Activated gamma-delta T cell treated with anti-CD3 and anti-CD28 coated beads, Interleukin-2, amount 50 U/mL, for 16 hours (primary cell): ENCODE data around the gene FOXD3.
A peak's percentile ranks its signal among the peaks of the same experiment; 100 is the strongest.

Experiments used
- DNase-seq: peaks from one replicate; pipeline ENCODE4 v3.0.0-alpha.2; 2020; ENCODE audit warnings: low read depth

FOXD3 gene

DNA sequence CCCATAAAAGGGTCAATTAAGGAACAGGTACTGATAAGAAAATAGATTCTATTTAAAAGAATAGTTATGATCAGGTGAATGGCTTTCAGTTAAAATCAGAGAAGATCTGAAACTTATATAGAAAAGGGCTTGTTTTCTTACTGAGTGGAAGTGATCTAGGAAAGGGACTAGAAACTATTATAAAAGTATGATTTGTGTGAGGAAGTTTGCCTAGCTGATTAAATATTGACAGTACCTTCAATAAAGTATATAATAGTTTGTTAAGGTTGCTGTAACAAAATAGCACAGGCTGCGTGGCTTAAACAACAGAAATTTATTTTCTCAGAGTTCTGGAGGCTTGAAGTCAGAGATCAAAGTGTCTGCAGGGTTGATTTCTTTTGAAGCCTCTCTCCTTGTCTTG, 39.7 kb downstream of the FOXD3 start:
- no peak for DNase-seq

- no peak for DNase-seq
Observed at GRCh38 chr1:63362578-63362977, 40.2 kb downstream of the FOXD3 start.

DNA sequence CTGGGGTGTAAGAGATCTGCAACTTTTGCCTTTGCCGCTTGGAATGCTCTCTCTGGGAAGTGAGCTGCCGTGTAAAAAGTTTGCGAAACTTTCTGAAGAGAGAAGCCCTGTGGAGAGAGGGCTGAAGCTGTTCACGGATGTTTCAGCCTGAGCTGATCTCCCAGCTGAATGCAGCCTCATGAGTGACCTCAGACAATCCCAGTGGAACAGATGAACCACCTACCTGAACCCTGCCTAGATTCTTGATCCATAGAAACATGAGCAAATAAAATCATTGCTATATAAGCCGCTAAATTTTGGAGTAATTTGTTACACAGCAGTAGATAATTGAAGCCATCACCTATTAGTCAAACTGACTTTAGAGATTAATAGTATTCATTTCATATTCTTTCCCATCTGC, 40.6 kb downstream of the FOXD3 start:
- DNase-seq = no peak

DNA sequence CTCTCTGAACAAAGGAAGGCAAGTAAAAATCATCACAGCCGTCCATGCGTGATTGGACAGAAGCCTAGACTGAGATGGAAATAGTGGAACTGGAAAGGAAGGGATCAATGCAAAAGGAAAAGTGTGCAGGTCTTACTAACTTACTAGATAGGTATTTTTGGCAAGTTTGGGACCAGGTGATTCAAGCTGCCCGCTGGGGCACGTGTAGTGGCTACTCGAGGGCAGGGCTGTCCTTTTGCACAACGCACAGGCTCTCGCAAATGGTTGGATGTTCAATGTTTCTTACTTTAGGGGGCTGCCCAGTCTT, 44.5 kb downstream of the FOXD3 start:
- DNase-seq = no peak

DNA sequence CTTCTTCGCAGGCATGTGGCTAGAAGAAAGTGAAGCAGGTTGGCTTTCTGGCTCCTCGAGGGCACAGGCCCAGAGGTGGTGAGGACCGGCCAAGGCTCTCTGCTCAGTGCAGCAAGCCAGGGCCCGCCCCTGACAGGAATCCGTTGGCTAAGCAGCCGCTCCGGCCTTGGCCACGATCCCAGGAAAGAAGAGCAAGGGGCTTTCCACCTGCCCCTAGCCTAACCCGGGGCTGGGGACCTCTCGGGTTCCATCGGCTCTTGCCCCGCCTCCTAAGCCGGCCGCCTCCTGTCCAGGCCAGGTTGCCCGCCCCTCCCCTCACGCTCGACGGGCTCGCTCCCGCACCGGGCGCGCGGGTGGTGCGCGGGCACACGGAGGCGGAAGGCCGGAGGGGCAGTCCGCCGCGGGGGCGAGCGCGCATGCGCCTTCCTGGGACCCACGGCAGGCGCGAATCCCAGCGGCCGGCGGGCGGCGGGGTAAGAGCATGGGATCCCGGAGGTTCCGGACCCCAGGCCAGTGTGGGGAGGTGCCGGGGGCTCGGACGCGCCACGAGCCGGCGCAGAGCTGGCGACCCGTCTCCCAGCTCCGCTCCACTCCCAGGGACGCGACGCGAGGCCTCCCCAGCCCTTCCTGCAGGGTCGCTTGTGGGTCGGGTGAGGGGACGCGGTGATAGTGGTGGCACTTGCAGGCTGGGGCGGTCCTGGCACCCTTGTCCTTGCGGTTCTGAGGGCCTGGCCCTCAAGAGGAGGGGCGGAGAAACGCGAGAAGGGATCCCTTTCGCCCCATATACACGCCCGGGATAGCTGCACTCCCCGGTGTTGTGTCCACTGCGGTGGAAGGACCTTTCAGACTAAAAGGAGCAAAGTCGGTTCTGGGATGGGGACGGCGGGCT, 45.1 kb downstream of the FOXD3 start, which contains the start of gene ALG6:
Gene ALG6, plus strand, starts transcription at position 413 of the 889 bp plus-strand sequence. CDS start 3,351 bp downstream, outside the sequence.
- DNase-seq = peak; percentile 84

- no peak for DNase-seq
Observed at GRCh38 chr1:63368131-63368530, 45.8 kb downstream of the FOXD3 start.
